ENCODE results near the gene TYROBP.

The TYROBP gene

DNA sequence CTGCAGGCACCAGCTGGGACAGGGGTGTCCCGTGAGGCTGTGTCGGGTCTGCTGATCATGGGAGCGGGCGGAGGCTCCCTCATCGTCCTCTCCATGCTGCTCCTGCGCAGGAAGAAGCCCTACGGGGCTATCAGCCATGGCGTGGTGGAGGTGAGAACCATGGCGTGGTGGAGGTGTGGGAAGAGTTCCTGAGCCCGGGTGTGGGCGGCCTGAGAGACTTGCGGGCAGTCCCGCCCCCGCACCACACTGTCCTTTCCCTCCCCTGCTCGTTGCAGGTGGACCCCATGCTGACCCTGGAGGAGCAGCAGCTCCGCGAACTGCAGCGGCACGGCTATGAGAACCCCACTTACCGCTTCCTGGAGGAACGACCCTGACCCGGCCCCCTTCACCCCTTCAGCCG, 29.0 kb downstream of the TYROBP start:
- H3K4me3 ChIP-seq (ENCODE audit: low read depth, low read length): no peak overlapping the region

DNA sequence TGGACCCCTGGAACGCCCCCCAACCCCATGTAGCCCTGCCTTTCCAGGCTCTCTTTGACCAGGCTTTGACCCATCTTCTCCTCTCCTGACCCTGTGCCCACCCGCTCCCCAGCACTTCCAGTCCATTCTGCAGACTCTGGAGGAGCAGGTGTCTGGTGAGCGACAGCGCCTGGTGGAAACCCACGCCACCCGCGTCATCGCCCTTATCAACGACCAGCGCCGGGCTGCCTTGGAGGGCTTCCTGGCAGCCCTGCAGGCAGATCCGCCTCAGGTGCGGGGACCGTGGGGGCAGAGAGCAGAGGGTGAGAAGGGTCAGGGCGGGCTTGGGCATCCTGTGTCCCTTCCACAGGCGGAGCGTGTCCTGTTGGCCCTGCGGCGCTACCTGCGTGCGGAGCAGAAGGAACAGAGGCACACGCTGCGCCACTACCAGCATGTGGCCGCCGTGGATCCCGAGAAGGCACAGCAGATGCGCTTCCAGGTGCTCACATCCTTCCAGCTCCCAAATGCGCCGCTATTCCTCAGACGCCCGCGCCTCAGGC, 33.6 kb downstream of the TYROBP start:
- no peak overlapping the region for H3K4me3 ChIP-seq (ENCODE audit: low read depth, low read length)

DNA sequence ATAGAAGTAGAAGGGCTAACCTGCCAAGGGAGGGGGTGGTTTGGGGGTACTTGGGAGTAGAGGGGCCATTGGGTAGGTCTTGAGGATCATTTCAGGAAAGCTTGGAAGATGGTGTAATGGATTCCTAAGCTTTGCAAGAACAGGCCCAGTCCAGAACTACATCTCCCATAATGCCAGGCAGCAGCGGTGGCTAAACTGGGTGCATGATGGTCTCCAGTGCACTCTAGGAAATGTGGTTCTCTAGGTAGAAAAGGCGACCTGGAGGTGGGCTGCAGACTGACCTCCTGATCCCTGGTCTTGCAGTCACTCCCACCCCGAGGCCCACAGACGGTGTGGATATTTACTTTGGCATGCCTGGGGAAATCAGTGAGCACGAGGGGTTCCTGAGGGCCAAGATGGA, 35.9 kb downstream of the TYROBP start:
- no peak overlapping the region for H3K4me3 ChIP-seq (ENCODE audit: low read depth, low read length)

DNA sequence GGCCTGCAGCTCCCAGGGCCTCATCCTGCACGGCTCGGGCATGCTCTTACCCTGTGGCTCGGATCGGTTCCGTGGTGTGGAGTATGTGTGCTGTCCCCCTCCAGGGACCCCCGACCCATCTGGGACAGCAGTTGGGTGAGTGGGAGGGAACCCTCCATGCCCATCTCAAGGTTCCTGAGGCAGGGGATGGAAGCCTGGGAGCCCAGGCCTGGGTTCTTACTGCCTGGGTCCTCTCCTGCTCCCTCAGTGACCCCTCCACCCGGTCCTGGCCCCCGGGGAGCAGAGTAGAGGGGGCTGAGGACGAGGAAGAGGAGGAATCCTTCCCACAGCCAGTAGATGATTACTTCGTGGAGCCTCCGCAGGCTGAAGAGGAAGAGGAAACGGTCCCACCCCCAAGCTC, 36.5 kb downstream of the TYROBP start:
- no peak overlapping the region for H3K4me3 ChIP-seq (ENCODE audit: low read depth, low read length)

DNA sequence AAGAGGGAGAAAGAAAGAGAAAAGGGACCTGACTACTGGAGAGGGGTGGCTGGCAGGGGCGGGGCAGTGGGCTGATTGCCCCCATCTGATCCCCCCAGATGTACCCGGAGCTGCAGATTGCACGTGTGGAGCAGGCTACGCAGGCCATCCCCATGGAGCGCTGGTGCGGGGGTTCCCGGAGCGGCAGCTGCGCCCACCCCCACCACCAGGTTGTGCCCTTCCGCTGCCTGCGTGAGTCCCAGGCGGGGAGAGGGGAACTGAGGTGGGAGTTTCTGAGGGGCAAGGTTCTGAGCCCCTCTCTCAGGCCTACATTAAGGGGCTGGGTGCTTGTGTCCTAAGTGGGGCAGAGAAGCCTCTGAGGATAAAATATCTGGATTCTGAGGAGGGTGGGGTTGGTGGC, 37.3 kb downstream of the TYROBP start:
- H3K4me3 ChIP-seq (ENCODE audit: low read depth, low read length): no peak overlapping the region

DNA sequence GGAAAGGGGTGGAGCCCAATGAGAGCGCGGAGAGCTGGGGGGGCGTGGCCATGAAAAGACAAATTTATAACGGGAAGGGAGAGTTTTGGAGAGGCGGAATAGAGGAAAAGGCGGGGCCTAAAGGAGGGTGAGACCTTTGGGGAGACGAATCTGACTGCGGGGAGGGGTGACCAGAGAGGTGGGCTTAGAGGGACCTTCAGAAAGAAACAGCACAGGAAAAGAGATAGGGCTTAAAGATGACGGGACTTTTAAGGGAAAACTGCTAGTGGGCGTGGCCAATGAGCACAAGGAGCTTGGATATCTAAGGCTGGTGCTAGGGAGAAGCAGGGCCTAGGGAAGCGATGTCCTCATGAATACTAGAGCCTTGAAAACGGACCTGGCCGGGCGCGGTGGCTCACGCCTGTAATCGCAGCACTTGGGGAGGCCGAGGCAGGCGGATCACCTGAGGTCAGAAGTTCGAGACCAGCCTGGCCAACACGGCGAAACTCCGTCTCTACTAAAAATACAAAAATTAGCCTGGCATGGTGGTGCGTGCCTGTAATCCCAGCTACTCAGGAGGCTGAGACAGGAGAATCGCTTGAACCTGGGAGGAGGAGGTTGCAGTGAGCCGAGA, 37.9 kb downstream of the TYROBP start:
- H3K4me3 ChIP-seq (ENCODE audit: low read depth, low read length): peak overlapping the region; percentile 47

DNA sequence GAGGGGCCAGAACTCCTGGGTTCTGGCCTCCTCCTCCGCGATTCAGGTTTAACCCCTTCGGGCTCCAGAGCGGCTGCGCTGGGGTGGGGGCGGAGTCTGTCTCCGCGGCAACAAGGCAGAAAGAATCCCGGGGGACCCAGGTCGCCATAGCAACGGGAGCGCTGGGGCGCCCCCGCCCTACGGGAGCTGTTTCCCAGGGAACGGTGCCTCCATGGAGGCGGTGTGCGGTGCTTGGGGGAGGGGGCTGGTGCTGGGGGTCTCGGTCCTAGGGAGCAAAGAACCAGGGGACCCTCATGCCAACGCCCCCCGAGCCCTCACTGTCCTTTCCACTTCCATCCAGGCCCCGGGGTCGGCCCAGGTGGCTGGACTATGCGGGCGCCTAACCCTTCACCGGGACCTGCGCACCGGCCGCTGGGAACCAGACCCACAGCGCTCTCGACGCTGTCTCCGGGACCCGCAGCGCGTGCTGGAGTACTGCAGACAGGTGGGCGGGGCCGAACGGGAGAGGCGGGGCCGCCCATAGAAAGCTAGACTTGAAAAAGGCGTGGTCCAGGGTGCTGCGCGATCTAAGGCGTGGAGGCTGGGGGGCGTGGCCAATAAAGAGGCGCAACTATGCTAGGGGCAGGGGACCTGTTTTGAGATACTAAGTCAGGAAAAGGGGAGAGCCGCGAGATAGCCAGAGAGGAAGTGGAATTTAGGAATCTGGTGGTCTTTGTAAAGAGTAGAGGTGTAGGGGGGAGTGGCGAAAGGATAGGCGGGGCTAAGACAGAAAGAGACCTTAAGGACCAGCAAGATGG, 38.6 kb downstream of the TYROBP start:
- peak overlapping the region; percentile 47 for H3K4me3 ChIP-seq (ENCODE audit: low read depth, low read length)

DNA sequence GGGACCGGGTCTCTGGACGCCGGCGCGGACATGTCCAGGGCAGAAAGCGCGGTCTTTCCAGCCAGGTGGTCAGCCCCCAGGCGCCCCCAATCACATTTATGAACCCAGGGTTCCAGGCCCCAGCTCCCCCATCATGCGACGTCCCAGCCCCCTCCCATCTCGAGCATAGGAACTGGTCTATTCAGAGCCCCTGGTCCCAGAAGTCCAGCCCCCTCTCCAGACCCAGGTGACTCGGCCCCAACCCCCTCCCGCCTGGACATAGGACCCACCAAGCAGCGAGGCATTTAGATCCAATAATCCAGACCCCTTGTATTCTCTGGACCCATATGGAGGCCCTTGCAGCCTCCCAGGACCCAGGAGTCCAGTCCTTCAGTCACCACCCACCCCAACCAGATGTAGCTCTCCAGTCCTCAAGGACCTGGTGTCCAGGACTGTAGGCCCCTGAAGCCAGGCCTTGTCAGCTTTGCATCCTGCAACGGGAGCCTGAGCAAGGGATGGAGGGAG, 39.2 kb downstream of the TYROBP start:
- peak overlapping the region; percentile 18 for H3K4me3 ChIP-seq (ENCODE audit: low read depth, low read length)

DNA sequence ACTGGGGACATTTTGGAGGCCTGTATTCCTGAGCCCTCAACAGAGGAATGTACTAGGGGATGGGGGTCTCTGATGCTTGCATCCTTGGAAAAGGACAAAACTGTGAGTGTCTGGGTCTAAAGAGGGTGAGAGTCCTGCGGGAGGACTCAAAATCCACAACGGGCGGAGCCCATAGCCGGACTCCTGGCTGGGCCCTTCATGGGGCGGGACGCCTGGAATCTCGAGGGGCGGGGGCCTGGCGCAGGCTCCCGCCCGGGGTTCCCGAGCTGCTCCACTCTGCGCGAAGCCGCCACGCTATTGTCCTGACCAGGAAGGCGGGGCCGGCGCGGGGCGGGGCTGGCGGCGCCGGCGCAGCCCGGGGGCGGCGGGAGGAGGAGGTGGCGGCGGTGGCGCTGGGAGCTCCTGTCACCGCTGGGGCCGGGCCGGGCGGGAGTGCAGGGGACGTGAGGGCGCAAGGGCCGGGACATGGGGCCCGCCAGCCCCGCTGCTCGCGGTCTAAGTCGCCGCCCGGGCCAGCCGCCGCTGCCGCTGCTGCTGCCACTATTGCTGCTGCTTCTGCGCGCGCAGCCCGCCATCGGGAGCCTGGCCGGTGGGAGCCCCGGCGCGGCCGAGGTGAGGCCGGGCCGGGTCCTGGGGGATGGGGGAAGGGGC, 39.8 kb downstream of the TYROBP start, which contains the start of gene APLP1:
Gene APLP1, plus strand, starts transcription at position 403 of the 651 bp plus-strand sequence. Its CDS starts 63 bp downstream, at position 466.
- H3K4me3 ChIP-seq (ENCODE audit: low read depth, low read length): peak within 1 kb of the TSS; percentile 33

DNA sequence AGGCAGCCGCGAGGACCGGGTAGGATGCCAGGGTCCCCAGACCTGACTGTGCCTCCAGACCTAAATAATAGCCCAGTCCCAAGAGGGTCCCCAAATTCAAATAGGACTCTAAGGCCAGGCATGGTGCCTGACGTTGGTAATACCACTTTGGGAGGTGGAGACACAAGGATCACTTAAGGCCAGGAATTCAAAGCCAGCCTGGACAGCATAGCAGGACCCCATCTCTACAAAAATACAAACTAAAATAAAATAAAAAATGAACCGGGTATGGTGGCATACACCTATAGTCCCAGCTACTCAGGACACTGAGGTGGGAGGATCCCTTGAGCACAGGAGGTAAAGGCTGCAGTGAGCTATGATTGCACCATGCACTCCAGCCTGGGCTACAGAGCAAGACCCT, 45.1 kb downstream of the TYROBP start:
- H3K4me3 ChIP-seq (ENCODE audit: low read depth, low read length): no peak overlapping the region

DNA sequence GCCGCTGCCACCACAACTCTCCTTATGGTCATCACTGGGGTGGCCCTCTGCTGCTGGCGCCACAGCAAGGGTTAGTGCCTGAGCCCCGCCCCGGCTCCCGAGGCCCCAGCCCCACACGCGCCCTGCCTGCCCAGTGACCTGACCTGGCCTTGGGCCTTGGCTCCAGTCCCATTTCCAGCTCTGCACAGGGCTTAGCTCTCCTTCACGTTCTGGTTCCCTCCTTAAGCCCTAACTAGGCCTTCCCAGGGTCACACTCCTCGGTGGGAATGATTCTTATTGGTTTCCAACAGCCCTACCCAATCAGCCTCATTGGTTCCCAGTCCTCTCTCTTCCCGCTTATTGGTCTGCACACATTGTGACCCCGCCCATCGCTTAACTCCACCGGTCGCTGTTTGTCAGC, 45.6 kb downstream of the TYROBP start:
- no peak overlapping the region for H3K4me3 ChIP-seq (ENCODE audit: low read depth, low read length)

DNA sequence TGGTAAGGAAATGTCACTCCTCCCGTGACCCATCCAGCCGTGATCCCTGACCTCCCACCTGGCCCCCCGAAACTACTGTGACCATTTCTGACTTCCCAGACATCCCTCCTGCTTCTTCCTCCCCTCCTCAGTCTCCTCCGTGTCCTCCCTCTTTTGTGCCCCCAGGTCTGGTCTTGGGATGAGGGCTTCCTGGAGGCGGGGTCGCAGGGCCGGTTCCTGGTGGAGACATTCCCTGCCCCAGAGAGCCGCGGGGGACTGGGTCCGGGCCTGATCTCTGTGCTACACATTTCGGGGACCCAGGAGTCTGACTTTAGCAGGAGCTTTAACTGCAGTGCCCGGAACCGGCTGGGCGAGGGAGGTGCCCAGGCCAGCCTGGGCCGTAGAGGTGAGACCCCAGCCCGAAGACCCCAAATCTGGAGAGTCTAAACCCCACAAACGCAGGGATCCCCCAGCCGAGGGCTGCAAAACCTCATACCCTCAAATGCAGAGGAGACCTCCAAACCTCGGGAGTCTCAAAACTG, 46.4 kb downstream of the TYROBP start:
- peak overlapping the region; percentile 20 for H3K4me3 ChIP-seq (ENCODE audit: low read depth, low read length)

DNA sequence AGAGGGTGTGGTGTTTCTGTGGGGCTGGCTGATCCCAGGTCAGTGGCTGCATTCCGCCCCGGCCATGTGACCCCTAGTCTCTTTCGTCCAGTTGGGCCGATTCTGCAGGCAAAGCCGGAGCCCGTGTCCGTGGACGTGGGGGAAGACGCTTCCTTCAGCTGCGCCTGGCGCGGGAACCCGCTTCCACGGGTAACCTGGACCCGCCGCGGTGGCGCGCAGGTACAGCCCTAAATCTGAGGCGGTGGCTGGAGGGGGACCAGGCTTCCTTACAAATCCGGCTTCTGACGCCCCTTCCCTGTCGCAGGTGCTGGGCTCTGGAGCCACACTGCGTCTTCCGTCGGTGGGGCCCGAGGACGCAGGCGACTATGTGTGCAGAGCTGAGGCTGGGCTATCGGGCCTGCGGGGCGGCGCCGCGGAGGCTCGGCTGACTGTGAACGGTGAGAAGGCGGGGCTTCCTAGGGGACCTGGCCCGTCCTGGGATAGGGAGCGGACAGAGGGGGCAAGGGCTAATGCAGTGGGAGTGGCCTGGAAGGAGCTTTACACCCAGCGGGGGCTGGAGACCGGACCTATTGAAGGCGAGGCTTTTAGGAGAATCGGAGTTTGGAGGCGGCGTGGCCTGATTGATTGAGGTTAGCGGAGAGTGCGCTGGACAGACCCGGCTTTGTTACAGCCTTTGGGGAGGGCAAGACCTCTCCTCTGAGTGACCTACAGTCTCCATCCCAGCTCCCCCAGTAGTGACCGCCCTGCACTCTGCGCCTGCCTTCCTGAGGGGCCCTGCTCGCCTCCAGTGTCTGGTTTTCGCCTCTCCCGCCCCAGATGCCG, 47.1 kb downstream of the TYROBP start:
- peak overlapping the region; percentile 20 for H3K4me3 ChIP-seq (ENCODE audit: low read depth, low read length)

DNA sequence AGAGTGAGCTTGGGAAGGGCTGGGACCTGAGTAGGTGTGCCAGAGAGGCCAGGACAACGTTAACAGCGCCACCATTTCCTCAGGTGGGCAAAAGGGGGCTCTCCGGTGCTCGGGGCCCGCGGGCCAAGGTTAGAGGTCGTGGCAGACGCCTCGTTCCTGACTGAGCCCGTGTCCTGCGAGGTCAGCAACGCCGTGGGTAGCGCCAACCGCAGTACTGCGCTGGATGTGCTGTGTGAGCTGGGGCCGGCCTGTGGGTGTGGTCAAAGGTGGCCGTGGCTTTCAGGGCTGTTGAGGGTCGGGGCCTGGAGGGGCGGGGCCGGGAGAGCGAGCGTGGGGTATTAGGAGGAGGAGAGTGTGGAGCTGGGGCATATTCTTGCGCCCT, 47.7 kb downstream of the TYROBP start:
- H3K4me3 ChIP-seq (ENCODE audit: low read depth, low read length): no peak overlapping the region

DNA sequence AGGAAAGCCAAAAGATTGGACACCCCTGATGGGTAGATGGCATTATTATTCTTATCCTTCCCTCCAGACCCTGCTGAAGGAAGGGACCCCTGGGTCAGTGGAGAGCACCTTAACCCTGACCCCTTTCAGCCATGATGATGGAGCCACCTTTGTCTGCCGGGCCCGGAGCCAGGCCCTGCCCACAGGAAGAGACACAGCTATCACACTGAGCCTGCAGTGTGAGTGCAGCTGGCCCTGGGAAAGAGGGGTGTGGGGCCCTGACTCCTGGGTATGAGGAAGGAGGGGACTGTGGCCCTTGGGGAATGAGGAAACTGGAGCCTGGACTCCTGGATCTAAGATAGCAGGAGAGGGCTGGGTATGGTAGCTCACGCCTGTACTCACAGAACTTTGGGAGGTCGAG, 48.7 kb downstream of the TYROBP start:
- no peak overlapping the region for H3K4me3 ChIP-seq (ENCODE audit: low read depth, low read length)

DNA sequence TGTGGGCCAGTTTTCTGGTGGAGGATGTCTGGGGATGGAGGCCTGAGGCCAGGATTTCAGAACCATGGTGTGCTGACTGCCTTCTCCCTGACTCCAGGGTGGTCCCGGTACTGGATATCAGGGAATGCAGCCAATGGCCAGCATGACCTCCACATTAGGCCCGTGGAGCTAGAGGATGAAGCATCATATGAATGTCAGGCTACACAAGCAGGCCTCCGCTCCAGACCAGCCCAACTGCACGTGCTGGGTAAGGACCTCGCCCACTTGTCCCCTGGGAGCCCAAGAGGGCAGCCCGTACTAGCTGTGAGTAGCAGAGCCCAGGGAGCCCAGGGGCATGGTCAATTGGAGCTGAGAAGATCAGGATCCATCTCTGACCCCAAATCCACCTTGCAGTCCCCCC, 49.8 kb downstream of the TYROBP start:
- H3K4me3 ChIP-seq (ENCODE audit: low read depth, low read length): no peak overlapping the region

DNA sequence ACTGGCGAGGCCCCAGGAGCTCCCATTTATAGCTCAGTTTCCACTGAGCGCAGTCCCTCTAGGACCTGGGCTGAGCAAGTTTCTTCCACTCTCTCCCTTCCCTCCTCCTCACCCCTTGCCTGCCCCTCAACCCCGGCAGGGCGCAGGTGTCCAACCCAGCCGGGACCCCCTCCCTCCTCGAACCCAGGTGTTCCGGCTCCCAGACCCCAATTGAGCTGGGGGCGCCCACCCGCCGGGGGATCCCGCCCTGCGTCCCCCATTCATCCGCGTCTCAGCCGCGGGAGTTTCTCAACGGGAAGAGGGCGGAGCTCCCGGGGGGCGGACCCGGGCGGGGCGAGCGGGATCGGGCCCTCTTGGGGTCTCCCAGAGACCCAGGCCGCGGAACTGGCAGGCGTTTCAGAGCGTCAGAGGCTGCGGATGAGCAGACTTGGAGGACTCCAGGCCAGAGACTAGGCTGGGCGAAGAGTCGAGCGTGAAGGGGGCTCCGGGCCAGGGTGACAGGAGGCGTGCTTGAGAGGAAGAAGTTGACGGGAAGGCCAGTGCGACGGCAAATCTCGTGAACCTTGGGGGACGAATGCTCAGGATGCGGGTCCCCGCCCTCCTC, 51.4 kb downstream of the TYROBP start, which contains the start of gene KIRREL2:
Gene KIRREL2, plus strand, starts transcription at position 366 of the 604 bp plus-strand sequence. Its CDS starts 209 bp downstream, at position 575.
- H3K4me3 ChIP-seq (ENCODE audit: low read depth, low read length): peak within 1 kb of the TSS; percentile 54

Data from iPS-11a (cell line).